Measurements from ENCODE around the gene KIF27.
"Not testable (repeated sequence)": the region's sequence is repeated elsewhere in the genome, so short reads cannot be mapped to it uniquely, and the experiment has no call there.

The KIF27 gene

GRCh38 chr9:83815120-83815519, 106.1 kb downstream of the KIF27 start:
- DNase-seq (ENCODE audit: low spot score) = not testable (repeated sequence)

- not testable (repeated sequence) for DNase-seq (ENCODE audit: low spot score)
Observed at GRCh38 chr9:83809213-83809612, 112.0 kb downstream of the KIF27 start.

GRCh38 chr9:83804454-83804853, 116.8 kb downstream of the KIF27 start:
- DNase-seq (ENCODE audit: low spot score) = not testable (repeated sequence)

GRCh38 chr9:83803941-83804340, 117.3 kb downstream of the KIF27 start:
- not testable (repeated sequence) for DNase-seq (ENCODE audit: low spot score)

GRCh38 chr9:83800236-83801033, 120.8 kb downstream of the KIF27 start:
- no peak for DNase-seq (ENCODE audit: low spot score)

- DNase-seq (ENCODE audit: low spot score) = no peak
Observed at GRCh38 chr9:83794051-83794450, 127.2 kb downstream of the KIF27 start.

- DNase-seq (ENCODE audit: low spot score) = no peak
Observed at GRCh38 chr9:83792746-83793145, 128.5 kb downstream of the KIF27 start.
